Peyer's patch (tissue), 4 donors: Measurements from ENCODE around the gene GPR146.

Experiments
- POLR2A ChIP-seq, 2 donors: fragments of 450-650 bp; IDR thresholded peaks; one replicate each; pipeline ENCODE4 v1.5.1; 2017; ENCODE audit warnings: antibody characterized with exemption in 2 of 2, mild to moderate bottlenecking in 2 of 2, moderate library complexity in 2 of 2
- TF ChIP-seq, protein P1 (sequence below), 6 experiments: fragments of 450-650 bp in 4 of 6; fragments of 200-600 bp in 2 of 6; sonication (generic) in 1 of 6; IDR thresholded peaks; one replicate each; pipeline ENCODE4 v1.5.1; 2017 to 2019; ENCODE audit warnings: antibody characterized with exemption in 6 of 6, mild to moderate bottlenecking in 3 of 6, moderate library complexity in 1 of 6

- TF ChIP-seq, protein P1, sequence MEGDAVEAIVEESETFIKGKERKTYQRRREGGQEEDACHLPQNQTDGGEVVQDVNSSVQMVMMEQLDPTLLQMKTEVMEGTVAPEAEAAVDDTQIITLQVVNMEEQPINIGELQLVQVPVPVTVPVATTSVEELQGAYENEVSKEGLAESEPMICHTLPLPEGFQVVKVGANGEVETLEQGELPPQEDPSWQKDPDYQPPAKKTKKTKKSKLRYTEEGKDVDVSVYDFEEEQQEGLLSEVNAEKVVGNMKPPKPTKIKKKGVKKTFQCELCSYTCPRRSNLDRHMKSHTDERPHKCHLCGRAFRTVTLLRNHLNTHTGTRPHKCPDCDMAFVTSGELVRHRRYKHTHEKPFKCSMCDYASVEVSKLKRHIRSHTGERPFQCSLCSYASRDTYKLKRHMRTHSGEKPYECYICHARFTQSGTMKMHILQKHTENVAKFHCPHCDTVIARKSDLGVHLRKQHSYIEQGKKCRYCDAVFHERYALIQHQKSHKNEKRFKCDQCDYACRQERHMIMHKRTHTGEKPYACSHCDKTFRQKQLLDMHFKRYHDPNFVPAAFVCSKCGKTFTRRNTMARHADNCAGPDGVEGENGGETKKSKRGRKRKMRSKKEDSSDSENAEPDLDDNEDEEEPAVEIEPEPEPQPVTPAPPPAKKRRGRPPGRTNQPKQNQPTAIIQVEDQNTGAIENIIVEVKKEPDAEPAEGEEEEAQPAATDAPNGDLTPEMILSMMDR (IDR thresholded peaks at IDR 0.05): no peak
- TF ChIP-seq POLR2A (IDR thresholded peaks at IDR 0.05): no peak
These were observed 35.5 kb upstream of the GPR146 start for GRCh38 chr7:1008733-1009363.
